ENCODE measurements around the gene PCDH15.

DNA sequence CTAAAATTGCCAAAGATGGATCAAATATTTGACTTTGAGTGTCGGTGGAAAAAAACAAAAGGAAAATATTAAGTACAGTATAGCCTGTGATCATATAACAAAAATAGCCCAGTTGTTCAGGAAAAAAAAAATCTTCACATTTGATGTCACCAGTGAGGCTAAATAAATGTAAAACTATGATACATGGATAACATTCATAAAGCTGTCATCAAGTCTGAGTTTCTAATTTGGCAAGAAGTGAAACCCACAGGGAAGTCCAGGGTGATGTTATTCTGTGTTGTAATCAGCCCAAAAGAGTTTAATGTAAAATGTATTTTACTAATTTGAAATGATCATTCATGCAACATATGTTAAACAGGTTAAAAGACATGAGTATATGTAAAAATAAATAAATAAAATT is 908.0 kb downstream of the PCDH15 start:
- TF ChIP-seq RELA (CRISPR knock-in tag; IDR thresholded peaks at IDR 0.05; ENCODE audit: borderline replicate concordance): no peak
- TF ChIP-seq, protein P1, sequence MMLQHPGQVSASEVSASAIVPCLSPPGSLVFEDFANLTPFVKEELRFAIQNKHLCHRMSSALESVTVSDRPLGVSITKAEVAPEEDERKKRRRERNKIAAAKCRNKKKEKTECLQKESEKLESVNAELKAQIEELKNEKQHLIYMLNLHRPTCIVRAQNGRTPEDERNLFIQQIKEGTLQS (CRISPR knock-in tag; conservative IDR thresholded peaks at IDR 0.05): no peak
- TF ChIP-seq, protein P2, sequence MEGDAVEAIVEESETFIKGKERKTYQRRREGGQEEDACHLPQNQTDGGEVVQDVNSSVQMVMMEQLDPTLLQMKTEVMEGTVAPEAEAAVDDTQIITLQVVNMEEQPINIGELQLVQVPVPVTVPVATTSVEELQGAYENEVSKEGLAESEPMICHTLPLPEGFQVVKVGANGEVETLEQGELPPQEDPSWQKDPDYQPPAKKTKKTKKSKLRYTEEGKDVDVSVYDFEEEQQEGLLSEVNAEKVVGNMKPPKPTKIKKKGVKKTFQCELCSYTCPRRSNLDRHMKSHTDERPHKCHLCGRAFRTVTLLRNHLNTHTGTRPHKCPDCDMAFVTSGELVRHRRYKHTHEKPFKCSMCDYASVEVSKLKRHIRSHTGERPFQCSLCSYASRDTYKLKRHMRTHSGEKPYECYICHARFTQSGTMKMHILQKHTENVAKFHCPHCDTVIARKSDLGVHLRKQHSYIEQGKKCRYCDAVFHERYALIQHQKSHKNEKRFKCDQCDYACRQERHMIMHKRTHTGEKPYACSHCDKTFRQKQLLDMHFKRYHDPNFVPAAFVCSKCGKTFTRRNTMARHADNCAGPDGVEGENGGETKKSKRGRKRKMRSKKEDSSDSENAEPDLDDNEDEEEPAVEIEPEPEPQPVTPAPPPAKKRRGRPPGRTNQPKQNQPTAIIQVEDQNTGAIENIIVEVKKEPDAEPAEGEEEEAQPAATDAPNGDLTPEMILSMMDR (IDR thresholded peaks at IDR 0.05): no peak
- no peak for TF ChIP-seq ZNF396 (CRISPR knock-in tag; IDR thresholded peaks at IDR 0.05; ENCODE audit: borderline replicate concordance)

Data from WTC11 (cell line).